ENCODE results near the gene RAP1GAP.

The RAP1GAP gene

DNA sequence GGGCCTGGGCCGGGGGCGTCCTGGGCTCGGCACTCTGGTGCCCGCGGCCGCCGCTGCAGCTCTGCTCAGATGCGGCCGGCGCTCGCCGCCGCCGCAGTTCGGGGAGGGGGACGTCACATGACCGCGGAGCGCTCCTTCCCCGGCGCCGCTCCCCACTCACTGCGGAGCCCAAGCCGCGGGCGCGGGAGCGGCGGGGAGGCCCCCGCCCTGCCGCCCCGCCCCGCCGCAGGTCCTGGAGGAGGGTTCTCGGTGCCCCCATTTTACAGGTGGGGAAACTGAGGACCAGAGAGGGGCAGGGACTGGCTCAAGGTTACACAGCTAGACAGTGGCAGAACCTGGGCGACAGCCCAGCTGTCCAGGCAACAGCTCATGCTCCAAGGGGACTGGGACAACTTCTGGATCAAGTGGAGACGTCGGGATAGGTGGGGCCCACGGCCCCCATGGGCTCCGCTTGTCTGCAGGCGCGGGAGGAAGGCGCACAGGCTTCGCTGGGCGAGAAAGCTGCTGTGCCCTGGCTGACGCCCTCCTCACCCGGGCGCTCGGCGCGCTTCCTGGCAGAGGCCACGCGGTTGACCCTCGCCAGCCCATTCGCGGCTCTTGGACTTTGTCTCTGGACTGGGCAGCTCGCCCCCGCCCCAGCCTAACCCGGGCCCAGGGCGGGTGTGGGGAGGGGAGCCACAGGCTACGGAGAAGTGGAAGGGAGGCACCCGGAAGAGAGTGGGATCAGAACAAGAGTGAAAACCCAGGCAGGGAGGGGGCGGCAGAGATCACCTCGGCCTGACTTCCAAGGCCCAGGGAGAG, at the start of gene RAP1GAP:
TSS of gene RAP1GAP (minus strand) at position 100 of the 801 bp plus-strand sequence. CDS start 49,325 bp downstream, outside the sequence.
- peak; percentile 70 for DNase-seq (ENCODE audit: low spot score)

DNA sequence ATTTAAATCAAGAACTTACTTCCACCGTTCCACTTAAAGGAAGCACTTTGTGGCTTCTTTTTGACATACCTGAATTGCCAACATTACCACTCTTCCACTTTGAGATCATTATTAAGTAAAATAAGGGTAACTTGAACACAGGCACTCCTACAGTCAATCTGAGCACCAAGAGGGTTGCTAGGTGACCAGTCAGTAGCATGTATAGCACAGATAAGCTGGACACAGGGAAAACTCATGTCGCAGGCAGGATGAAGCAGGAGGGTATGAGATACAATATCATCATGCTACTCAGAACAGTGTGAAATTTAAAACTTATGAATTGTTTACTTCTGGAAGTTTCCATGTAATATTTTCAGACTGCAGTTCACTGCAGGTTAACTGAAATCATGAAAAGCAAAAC, 47.0 kb upstream of the RAP1GAP start:
- no peak for DNase-seq (ENCODE audit: low spot score)

DNA sequence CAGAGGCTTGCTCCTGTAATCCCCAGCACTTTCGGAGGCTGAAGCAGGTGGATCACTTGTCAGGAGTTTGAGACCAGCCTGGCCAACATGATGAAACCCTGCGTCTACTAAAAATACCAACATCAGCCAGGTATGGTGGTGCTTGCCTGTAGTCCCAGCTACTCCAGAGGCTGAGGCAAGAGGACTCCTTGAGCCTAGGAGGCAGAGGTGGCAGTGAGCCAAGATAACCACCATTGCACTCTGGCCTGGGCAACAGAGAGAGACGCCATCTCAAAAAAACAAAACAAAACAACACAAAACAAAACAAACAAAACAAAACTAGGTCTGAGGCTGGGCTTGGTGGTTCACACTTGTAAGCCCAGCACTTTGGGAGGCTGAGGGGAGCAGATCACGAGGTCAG, 38.7 kb upstream of the RAP1GAP start:
- no peak for DNase-seq (ENCODE audit: low spot score)

DNA sequence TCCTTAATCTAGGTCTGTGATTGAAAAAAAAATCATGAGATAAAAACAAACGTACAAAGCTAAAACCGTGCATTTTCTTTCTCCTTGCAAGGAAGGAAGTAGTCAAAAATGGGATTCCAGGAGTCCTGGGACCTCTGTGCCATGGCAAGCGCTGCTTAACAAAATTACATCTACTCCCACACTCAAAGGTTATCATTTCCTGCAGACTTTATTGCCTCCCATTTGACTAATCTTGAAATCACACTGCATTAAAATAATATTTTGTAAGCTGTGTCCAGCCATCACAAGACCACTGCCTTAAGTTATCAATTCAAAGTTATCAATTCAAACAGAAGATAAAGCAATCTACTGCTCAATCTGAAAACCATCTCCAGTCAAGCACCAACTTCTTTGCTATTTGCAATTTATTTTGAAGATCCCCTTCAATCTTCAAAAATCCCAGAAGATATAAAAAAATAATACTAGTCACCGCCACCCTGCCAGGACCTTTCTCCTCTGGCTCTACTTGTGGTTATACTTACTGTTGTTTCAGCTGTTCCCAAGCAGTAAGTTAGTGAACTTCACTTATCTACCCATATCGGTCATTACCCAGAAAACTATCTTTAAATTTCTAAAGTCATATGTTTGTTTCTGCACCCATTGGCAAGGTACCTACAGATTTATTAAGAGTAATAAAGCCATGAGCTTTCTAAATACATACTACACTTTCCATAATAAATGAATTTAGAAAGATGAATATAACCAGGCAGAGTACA, 38.1 kb upstream of the RAP1GAP start:
- DNase-seq (ENCODE audit: low spot score) = no peak

DNA sequence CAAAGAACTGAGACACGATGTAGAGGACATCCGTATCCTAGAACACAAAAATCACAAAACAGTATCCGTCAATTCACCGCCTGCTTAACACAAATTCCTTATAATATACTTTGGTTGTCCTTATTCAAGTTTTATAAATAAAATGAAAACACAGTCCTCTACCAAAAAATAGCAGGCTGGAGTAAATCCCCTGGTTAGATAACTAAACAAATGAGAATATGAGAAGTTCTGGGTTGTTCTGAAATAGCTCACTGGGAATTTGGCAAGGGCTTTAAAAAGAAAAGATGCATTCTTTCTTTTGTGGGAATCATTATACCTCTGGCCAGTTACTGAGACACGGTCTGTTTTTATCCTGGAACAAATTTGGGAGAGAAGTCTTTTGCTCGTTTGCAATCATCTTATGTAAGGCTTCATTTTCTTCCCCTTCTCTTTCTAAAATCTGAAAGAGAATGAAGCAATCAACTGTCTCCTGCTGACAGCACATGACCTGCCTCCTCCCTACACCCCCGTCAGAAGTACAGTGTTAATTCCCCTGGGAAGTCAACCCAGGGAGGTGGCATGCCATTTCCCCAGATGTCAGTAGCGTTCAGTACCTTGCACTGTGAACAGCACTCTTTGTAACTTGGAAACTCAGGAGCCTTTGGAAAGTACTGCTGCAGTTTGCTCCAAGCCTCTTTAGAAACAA, 37.1 kb upstream of the RAP1GAP start:
- no peak for DNase-seq (ENCODE audit: low spot score)

DNA sequence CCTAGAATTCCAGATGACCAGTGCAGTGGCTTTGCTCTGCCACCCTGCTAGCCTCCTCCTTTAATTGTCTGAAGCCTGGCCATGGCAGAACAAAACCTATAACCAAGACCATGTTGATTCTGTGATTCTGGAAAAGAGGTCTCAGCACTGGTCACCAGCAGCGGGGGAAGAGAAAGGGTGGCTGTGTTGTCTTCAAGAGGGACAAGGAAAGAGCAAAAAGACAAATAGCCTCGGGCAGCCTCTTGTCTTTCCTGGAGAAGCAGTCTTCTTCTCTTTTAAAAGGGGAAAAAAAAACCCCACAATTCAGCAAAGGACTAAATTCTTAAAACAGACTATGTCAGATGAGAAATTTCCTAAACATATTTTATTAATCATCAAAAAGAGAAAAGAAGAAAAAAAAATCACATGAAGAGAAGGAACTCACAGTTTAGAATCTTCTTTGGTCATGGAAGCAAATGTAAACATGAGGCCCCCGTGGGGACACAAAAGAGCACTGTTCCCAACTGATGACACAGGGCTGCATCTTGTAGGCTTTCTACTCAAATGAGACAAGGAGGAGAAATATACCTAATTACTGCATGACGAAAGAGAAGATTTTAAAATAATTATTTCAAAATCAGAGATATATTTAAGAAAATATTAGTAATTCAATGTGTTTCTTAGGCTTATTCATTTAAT, 36.3 kb upstream of the RAP1GAP start:
- DNase-seq (ENCODE audit: low spot score) = no peak

DNA sequence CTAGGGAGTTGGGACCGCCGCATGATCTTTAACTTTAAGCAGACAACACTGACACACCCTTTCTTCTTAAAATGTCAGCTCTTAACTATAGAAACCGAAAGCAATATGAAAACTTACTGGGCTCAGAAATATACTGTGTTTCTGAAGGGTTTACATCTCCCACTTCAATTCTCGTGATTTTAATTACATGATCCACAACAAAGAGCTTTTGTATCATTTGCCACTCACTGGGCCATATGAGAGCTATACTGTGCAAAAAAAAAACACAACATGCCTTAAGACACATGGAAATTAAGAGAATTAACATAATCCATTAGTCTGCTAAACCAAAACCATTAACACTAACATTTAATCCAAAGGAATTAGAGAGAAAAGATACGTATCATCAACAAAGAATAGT, 35.0 kb upstream of the RAP1GAP start:
- DNase-seq (ENCODE audit: low spot score) = no peak

DNA sequence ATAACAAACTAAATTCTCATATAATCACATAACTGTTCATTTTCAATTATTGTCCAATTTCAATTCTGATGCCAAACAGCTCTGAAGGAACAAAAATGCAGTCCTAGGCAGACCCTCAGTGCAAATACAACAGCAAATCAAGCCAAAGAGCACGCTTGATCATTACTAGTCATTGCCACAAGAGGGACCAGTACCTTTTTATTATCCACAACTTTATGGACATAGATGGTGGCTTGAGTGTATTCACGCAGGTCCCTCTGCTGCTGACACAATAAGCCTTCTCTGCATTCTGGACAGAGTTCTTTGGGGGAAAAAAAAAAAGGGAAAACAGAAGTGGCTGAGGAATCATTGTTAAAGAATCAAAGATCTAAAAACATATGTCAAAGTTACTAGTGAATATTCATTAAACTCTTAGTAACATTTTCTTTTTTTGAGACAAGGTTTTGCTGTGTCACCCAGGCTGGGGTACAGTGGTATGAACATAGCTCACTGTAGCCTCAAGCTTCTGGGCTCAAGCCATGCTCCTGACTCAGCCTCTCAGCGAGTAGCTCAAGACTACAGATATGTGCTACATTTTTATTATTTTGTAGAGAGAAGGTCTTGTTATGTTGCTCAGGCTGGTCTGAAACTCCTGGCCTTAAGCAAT, 34.3 kb upstream of the RAP1GAP start:
- DNase-seq (ENCODE audit: low spot score) = peak; percentile 13

DNA sequence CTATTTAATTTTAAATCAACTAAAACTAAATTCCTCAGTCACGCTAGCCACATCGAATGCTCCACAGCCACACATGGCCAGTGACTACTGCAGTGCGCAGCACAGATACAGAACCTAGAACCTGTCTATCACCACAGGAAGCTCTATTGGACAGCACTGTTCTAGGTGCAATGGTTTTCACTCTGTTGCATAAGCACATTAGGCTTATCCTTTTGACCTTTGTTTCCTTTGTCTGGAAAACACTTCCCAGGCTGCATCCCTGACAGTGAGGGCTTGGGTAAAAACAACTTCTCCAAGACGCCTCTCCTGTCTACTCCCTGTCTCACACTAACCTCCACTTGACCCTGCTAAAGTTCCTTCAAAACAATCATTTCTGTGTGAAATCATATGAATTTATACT, 33.6 kb upstream of the RAP1GAP start:
- no peak for DNase-seq (ENCODE audit: low spot score)

DNA sequence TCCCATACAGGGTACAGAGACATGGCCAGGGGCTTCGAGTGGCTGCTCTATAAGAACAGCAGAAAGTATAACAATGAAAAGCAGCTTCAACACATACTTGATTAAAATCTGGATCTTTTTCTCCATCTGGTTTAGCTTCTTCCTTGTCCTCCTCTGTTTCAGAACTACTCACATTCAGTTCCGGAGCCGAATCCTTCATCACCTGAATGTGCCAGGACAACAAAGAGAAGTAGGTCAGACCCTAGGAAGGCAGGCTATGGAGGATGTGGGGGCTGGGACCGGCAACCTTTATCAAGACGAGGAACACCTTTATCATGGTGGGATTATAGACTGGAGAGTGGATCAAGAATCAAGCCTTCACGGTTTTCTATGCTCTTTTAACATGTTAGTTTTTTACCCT, 32.2 kb upstream of the RAP1GAP start:
- DNase-seq (ENCODE audit: low spot score) = no peak

DNA sequence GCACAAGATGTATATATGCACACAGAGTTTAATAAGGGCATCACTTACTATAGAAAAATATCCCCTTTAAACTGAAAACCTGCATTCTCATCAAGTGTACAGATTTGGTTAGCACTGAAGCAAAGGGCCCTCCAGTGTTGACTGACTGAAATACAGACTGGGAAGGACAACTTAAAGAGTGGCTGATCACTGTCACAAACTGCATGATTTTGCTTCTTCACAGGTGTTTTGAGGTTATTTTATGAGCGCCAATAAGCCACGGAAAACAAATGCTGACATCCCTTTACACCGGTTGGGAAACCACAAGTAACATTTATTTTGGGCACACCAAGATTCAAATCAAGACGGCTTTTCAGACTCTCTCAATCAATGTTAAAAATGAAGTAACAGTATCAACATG, 30.9 kb upstream of the RAP1GAP start:
- DNase-seq (ENCODE audit: low spot score) = no peak

DNA sequence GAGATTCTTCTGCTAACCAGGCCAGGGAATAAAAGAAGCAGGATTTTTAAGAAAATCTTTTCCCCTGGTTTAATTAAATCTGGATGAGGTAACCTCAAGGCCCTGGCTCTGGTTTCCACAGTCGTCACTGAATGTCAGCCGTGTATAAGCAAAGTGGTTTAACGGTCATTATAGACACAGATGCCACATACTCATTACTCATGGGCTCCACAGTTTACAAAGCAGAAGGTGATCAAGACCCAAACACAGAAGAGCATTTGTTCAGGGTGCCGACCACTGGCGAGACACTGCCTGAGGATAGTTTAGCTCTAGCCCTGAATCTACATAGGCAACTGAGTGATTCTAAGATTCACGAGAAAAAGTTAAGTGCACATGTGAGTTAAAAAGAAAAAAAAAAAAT, 27.8 kb upstream of the RAP1GAP start:
- DNase-seq (ENCODE audit: low spot score) = no peak

DNA sequence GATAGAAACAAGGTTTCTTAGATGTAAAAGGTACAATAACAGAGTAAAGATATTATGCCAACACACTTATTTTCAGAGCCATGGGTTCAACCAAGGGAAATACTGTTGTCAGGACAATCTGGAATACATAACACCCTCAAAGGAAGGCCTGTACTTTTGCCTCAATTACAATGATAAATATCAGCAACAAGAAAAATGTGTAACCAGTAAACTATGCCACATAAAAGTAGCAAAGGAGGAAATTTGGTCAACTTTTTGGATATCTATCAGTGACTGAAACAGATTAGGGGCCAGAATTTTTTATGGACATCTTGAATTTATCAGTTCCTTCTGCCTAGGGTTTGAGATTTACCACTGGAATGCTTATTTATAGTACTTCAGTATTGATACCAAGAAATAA, 24.6 kb upstream of the RAP1GAP start:
- no peak for DNase-seq (ENCODE audit: low spot score)

DNA sequence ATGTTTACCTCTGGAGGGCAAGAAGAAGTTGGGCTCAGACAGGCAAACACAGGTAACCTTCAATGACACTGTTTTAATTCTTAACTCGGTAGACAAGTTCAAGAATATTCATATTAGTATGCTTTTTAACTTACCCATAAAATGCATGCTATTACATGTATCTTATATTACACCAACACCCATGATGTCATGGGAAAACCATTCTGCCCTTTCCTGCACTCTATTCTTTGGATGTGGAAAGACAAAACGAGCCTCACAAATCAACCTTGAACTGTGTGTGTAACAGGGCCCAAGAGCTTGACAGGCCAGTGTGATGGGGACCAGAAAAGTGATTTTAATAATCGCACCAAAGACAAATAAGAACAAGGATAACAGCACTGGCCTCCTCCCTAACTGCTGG, 22.6 kb upstream of the RAP1GAP start:
- DNase-seq (ENCODE audit: low spot score) = no peak

DNA sequence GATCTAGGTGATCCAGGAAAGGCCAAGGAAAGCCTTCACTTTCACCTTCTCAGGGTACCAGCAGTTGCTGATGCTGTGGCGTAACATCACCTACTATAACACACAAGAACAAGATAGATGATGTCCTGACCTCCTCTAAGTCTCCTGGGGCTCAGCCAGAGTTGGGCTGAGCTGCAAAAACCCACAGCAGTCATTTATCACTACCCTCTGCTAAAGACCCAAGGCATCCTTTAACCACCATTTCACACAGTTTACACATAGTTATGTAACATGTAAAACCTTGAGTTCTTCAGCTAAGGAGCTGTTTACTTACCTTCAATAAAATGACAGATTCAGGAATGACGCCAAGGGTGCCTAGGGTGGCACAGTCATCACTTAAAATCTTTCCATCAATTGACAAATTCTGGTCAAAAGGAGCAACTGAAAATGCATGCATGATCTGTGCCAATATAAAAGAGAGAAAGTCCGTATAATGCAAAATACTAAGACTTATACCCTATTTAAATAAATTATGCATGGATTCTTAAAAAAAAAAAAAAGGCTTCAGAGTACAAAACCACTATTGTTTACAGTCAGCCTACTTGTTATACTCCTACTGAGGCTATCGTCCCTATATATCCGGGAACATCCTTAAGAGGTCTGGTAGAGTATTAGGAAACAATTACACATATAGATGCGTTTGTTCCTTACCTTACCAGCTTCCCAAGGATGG, 20.7 kb upstream of the RAP1GAP start:
- no peak for DNase-seq (ENCODE audit: low spot score)

DNA sequence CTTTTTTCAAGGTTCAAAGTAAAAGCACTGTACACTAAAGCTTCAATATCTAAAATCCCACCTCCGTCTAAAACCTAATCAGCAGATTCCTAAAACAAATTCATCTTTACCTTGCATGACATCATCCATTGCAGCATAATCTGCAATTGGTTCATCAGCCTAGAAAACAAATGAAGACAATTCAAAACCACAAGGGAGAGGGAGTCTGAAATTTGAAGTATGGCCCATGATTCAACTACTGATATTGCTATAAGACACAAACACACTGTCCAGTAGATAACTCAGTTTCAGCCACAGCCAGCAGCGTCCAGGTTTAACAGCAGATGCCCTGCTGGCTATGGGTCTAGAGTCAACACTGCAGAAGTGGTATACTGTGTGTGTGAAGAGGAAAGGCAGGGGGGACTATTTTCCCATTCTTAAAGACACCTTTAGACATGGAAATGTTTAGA, 17.9 kb upstream of the RAP1GAP start:
- DNase-seq (ENCODE audit: low spot score) = no peak

DNA sequence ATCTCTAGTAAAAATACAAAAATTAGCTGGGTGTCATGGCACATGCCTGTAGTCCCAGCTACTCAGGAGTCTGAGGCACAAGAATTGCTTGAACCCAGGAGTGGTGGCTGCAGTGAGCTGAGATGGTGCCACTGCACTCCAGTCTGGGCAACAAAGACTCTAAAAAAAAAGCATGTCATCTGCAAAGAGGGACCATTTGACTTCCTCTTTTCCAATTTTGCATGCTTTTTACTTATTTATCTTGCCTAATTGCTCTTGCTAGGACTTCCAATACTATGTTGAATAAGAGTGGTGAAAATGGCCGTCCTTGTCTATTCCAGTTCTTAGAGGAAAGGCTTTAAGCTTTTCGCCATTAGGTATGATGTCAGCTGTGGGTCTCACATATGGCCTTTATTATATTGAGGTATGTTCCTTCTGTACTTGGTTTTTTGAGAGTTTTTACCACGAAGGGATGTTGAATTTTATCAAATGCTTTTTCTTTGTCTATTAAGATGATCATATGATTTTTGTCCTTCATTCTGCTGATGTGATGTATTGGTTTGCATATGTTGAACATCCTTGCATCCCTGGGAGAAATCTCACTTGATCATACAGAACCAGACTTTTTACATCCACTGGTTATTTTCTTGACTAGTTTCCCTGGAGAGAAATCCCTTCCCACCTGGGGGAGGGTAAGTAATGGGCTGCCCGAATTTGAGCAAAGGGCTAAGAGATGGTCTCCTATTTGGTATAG, 17.0 kb upstream of the RAP1GAP start:
- DNase-seq (ENCODE audit: low spot score) = no peak

DNA sequence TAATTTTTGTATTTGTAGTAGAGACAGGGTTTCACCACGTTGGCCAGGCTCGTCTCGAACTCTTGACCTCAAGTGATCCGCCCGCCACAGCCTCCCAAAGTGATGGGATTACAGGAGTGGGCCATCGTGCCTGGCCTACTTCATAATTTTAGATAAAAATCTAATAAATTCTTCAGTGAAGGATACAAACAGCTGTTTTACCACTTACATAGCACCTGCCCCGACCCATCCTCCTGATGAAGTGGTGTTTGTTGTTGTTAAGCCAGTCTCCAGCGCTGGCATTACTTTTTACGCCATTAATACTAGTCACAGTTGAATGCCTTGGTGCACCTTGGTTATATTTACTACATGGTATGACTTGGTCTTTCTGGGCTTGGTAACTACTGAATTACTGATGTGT, 12.3 kb upstream of the RAP1GAP start:
- DNase-seq (ENCODE audit: low spot score) = no peak

DNA sequence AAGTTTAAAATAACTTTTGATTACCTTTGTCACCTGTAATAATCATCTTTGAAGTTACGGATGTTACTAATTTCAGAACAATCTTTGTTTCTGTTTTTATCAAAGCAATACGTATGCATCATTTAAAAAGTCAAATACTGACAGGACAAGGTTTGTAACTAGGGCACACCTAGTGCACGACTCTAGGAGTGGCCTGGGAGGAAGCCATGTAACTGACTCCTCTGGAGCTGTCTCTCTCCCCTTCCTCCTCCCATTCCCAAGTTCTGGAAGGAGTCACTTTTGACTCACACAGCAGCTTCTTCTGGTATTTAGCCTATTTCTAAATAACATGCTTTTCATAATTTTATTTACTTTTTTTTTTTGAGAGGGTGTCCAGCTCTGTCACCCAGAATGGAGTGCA, 11.8 kb upstream of the RAP1GAP start:
- no peak for DNase-seq (ENCODE audit: low spot score)

DNA sequence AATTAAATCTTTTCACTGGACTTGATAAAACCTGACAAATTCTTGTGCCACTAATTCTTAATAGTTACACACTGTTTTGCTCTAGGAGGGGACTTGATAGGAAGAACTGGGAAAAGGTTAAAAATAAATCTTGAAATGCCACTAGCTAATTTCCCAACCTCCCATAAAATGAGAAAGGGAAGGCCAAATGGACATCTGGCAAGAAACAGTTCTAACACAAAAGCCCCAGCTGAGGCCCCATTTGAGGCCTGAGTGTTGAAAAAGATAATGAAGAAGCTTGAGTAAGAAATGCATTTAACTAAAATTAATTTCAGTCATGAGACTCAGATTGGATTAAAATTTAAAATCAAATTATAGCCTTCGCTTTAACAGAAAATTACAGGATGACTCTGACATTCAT, 11.2 kb upstream of the RAP1GAP start:
- DNase-seq (ENCODE audit: low spot score) = no peak

Measured in HuH-7.5 (cell line).